GM19099 (cell line): ENCODE results near the gene LCOR.

ENCODE experiments used
- POLR2A ChIP-seq: IDR thresholded peaks from 3 replicates; pipeline ENCODE4 v1.6.1; 2011; ENCODE audit warnings: low read depth; ENCODE audit not compliant: insufficient read length; ENCODE audit errors: extremely low read depth

LCOR gene

GRCh38 chr10:96833220-96834001 lies 1.3 kb downstream of the LCOR start:
- TF ChIP-seq POLR2A = no peak

DNA sequence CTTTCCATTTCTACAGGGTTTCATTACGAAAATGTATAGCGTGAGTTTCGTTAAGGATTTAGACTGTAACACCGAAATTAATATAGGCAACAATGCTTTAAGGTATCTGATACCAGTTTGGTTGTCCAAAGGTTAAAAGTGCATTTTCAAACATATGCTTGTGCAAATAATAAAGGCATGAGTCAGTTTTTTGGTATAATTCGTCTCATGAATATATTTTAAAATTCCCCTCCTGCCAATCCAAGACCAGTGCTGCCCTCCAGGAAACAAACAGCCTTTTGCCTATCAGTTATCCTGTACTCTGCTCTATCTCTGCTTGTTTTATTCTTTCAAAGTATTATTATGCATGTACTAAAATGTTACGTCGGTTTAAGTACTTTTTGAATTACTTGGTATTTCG lies 2.0 kb downstream of the LCOR start:
- TF ChIP-seq POLR2A = no peak

DNA sequence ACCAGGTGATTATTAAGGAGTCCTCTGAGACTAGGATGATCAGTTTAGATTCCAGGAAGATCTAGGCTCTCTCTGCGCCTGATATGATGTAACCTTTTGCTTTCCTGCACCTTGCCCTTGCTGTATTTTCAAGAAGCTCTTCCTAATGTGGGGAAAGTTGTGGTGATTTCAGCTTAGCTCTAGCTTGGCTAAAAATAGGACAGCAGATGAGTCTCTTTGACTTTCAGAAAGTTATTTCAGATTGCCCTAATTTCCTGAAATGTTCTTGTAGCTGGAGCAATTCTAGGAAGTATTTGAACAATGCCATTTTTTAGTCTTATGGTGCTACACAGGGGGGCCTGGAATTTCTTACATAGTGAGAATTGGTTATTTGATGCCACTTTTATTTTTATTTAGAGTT lies 3.8 kb downstream of the LCOR start:
- no peak for TF ChIP-seq POLR2A

DNA sequence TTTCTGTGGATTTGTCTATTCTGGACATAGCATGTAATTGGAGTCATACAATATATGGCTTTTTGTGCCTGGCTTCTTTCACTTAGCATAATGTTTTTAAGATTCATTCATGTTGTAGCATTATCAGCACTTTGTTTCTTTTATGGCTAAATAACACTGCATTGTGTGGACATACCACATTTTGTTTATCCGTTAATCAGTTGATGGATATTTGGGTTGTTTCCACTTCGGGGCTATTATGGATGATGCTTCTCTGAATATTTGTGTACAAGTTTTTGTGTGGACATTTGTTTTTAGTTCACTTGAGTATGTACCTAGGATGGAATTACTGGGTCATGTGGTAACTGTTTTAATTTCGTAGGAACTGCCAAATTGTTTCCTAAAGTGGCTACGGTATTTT lies 6.4 kb downstream of the LCOR start:
- no peak for TF ChIP-seq POLR2A

DNA sequence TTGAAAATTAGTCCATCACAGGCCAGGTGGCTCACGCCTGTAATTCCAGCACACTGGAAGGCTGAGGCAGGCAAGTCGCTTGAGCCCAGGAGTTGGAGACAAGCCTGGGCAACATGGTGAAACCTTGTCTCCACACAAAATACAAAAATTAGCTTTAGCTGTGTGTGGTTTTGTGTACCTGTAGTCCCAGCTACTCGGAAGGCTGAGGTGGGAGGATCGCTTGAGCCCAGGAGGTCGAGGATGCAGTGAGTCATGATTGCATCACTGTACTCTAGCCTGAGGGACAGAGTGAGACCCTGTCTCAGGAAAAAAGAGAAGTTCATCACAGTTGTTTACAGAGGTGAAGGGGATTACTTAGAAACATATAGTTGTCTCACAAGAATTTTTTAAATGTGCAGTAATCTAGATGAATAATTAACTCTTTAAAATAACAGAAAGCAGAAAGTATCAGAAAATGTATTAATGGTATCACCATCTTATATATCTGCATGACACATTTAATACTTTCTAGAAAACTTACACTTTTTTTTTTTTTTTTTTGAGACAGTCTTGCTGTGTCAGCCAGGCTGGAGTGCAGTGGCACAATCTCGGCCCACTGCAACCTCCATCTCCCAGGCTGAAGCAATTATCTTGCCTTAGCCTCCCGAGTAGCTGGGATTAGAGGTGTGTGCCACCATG lies 8.9 kb downstream of the LCOR start:
- no peak for TF ChIP-seq POLR2A

DNA sequence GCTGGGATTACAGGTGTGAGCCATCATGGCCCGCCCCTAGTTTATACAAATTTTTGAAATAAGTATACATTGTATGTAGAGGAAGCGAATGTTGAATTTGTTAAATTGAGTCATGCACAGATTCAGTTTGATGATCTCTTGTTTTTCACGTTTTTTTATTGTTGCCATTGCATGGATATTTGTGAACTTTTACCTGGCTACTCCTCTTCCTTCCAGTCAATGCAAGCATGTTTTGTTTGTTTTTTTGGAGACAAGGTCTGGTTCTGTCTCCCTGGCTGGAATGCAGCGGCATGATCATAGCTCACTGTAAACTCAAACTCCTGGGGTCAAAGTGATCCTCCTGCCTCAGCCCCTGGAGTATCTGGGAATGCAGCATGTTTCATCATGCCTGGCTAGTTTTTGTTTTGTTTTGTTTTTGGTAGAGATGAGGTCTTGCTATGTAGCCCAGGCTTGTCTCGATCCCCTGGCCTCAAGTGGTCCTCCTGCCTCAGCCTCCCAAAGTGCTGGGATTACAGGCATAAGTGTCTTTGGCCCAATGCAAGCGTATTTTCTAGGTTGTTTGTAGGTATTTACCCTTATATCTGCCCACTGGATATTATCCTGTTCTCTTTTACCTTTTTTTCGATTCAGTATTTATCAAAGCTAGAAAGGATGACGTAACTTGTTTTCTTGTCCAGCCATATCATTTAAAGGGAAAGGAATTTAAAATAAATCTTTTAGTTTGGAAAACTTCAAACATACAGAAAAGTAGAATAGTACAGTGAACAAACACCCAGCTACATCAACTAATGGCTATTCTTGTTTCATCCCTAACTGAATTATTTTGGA lies 11.0 kb downstream of the LCOR start:
- TF ChIP-seq POLR2A = no peak

GRCh38 chr10:96843823-96844222 lies 11.7 kb downstream of the LCOR start:
- no peak for TF ChIP-seq POLR2A

DNA sequence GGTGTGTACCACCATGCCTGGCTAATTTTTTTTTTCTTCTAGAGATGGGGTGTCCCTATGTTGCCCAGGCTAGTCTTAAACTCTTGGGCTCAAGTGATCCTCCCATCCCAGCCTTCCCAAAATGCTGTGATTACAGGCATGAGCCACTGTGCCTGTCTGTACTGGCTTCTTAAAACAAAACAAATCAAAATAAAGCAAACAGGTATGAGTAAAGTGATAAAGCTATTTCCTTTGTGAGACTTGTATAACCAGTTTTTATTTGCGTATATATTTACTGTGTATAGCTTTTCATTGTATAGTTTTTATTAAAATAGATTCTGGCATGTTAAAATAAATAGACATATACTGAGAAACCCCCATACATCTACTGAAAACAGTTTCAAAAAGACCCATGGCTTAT lies 14.3 kb downstream of the LCOR start:
- no peak for TF ChIP-seq POLR2A

DNA sequence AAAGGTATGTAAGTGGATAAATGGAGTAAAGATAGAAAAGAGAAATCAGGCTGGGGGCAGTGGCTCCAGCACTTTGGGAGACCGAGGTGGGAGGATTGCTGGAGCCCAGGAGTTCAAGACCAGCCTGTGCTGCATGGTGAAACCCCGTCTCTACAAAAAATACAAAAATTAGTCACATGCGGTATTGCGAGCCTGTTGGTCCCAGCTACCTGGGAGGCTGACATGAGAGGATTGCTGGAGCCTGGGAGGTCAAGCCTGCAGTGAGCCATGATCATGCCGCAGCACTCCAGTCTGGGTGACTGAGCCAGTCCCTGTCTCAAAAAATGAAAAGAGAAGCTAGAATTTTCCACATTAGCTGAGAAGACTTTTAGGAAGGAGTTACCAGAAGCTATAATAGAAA lies 14.8 kb downstream of the LCOR start:
- no peak for TF ChIP-seq POLR2A

GRCh38 chr10:96850113-96850512 lies 18.0 kb downstream of the LCOR start:
- no peak for TF ChIP-seq POLR2A

DNA sequence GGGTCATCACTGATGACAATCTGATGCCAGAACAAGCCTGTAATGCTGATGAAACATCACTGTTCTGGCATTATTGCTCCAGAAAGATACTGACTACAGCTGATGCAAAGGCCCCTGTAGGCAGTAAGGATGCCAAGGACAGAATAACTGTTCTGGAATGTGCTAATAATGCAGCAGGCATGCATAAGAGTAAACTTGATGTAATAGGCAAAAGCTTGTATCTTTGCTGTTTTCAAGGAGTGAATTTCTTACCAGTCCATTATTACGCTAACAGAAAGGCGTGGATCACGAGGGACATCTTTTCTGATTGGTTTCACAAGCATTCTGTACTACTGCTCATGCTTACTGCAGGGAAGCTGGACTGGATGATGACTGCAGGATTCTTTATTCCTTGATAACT lies 18.7 kb downstream of the LCOR start:
- no peak for TF ChIP-seq POLR2A

DNA sequence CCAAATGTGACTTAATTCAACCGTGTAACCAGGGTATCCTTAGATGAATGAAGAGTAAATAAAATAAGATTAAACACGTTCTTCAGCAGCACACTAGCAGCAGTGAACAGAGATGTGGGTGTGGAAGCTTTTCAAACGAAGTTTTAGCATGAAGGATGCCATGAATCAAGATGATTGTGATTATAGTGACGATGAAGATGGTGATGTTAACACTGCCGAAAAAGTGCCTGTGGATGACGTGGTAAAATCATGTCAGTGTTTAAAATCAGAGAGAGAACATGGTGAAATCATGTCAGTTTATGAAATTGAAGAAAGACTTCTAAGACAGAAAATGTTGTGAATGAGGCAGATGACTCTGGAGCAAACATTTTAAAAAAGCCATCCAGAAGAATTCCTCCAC lies 19.2 kb downstream of the LCOR start:
- TF ChIP-seq POLR2A = no peak

DNA sequence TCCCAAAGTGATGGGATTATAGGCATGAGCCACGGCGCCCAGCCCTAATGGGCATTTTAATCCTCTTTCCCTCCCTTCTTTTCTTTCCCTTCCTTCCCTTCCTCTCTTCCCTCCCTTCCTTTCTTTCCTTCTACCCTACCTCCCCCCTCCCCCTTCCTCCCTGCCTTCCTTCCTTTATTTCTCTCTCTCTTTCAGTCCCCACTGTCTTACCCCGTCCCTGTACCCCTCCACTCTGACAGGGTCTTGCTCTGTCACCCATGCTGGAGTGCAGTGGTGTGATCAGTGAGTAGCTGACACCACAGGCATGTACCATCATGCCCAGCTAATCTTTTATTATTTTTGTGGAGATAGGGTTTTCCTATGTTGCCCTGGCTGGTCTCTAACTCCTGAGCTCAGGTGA lies 24.2 kb downstream of the LCOR start:
- TF ChIP-seq POLR2A = no peak

DNA sequence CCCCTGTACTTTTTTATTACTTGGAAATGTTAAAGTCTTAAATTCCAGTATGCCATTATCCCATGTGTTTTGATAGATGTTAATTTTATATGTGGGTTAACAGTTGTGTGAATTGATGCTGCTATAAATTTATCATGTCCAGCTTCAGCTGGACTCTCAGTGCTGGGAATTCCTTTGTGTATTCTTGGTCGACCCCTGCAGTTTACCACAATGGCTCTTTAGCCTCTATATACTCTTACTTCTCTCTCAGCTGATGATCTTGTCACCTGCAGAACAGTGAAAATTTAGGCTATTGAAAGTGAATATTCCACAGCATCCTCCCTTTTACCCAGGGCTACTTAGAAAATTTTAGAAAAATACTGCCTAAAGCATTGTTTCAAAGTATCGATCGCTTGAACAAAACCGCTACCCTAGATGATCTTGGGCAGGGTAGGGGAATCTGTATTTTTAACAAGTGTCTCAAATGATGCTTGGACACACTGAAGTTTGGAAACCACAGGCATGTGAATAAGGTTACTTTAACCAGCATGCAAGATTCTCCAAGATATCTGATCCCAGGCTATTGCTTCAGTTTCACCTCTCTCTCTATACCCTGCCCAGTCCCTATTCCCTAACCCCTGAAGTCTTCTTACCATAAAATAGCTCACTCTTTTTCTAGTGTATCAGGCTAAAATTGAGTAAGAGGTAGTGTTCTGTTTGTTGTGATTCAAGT lies 25.4 kb downstream of the LCOR start:
- TF ChIP-seq POLR2A = no peak

DNA sequence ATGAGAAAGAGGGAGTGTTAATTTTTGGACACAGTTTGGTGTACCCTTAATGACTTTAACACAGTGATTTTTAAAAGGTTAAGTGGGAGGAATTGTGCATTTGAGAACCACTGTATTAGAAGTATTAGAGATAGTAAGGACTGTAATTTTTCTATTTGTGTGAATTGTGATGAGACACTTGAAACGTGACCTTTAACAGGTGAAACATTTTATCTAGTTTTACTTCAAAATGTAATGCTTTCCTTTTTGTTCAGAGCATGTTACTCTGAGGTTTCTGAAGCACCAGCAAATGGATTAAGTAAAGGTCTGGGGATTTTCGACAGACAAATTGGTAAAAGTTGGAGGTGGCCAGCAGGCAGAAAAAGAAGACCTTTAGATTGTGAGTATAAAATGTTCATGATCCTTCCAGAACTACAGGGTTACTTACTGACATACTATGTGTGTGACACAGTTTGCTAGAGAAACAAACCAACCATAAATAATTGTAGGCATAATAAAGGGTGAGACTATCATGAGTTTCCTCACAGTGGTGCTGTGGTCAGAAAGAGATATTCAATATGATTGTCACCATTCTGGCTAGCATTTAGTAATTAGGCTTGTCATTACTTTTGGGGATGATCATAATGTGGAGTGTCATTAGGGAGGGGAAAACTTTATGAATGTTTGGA lies 26.1 kb downstream of the LCOR start:
- TF ChIP-seq POLR2A = no peak

DNA sequence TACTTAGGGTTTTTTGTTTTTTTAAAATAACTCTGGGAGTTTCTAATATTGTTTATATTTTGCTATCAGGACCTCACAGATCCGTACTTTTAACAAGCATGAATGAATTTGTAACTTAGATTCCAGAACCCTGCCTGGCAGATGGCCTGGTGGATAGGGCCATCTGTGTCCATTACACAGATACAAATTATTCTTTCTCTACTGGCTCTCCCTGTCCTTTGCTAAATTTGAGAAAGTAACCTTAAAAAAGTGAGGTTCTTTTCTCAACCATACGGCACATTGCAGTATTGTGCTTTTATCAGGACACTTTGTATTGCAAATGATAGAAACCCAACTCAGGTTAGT lies 26.6 kb downstream of the LCOR start:
- no peak for TF ChIP-seq POLR2A
